GM21786 (cell line): Measurements from ENCODE around the gene DPH3.
"Not testable (repeated sequence)": the region's sequence is repeated elsewhere in the genome, so short reads cannot be mapped to it uniquely, and the experiment has no call there.

Source experiments
- ATAC-seq: cut with Tn5 transposase; IDR thresholded peaks from one replicate; pipeline ENCODE4 v1.9.1; 2021; ENCODE audit not compliant: unreplicated experiment

Gene DPH3

GRCh38 chr3:16264708-16265454, at the start of gene DPH3, which contains the start of gene OXNAD1:
Gene DPH3 (minus strand): TSS chr3:16264943. CDS start chr3:16264876, 67 bp downstream.
Gene OXNAD1 (plus strand): TSS chr3:16265212. CDS start chr3:16270953, 5,741 bp downstream.
- ATAC-seq = peak; percentile 100

GRCh38 chr3:16313886-16314645, 49.3 kb upstream of the DPH3 start:
- ATAC-seq = no peak

- ATAC-seq = peak; percentile 58
Observed at GRCh38 chr3:16311960-16312451, 47.3 kb upstream of the DPH3 start.

GRCh38 chr3:16310486-16310885, 45.7 kb upstream of the DPH3 start:
- not testable (repeated sequence) for ATAC-seq

- ATAC-seq = peak; percentile 86
Observed at GRCh38 chr3:16309558-16309957, 44.8 kb upstream of the DPH3 start.

- ATAC-seq = no peak
Observed at GRCh38 chr3:16308727-16309126, 44.0 kb upstream of the DPH3 start.

GRCh38 chr3:16307832-16308531, 43.2 kb upstream of the DPH3 start:
- no peak for ATAC-seq

- no peak for ATAC-seq
Observed at GRCh38 chr3:16305111-16305541, 40.4 kb upstream of the DPH3 start.

GRCh38 chr3:16304061-16305010, 39.6 kb upstream of the DPH3 start:
- ATAC-seq = no peak

GRCh38 chr3:16303037-16303575, 38.4 kb upstream of the DPH3 start:
- no peak for ATAC-seq

GRCh38 chr3:16302082-16302631, 37.4 kb upstream of the DPH3 start:
- no peak for ATAC-seq

GRCh38 chr3:16301507-16301906, 36.8 kb upstream of the DPH3 start:
- no peak for ATAC-seq

GRCh38 chr3:16300881-16301359, 36.2 kb upstream of the DPH3 start:
- ATAC-seq = peak; percentile 74

- ATAC-seq = peak; percentile 34
Observed at GRCh38 chr3:16300307-16300706, 35.6 kb upstream of the DPH3 start.

GRCh38 chr3:16299746-16300145, 35.0 kb upstream of the DPH3 start:
- no peak for ATAC-seq

GRCh38 chr3:16298891-16299290, 34.1 kb upstream of the DPH3 start:
- no peak for ATAC-seq

- ATAC-seq = no peak
Observed at GRCh38 chr3:16297997-16298885, 33.5 kb upstream of the DPH3 start.

- ATAC-seq = no peak
Observed at GRCh38 chr3:16295298-16295890, 30.7 kb upstream of the DPH3 start.
